ENCODE measurements around the gene TAOK1.

Gene TAOK1

DNA sequence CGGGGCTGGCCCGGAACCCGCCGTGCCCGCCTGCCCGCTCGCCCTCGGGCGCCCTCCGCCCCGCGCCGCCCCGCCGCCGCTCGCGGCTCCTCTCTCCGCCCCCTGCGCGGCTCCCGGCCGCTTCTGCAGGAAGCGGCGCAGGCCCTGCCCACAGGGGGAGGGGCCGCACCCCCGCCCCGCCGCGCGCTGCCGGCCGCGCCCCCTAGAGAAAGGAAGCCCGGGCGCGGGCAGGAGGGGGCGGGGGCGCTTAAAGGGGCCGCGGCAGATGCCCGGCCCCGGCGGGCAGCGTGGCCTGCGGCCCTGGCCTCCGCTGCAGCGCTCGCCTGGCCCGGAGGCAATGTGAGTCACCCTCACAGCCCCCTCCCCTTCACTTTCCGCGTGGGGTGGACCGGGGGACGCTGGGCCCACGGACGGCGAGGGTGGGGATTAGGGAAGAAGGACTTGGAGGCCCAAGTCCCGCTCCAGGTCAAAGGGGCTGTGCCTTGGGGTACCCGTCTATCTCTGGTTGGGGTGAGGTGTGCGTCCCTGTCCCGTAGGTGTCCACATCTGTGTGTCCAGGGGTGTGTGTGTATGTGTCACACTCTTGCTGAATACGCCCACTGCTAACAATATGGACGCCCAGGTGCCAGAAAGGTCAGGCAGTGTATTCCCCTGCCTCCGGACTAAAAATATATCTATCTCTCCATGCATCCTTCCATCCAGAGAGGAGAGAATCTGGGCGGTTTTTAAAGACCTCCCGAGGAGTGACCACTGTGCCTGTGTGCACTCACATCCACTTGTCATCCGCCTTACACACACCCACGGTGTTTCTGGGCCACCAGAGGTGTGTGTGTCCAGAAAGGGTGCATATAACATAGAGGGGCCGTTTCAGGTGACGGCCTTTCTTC, 199.6 kb downstream of the TAOK1 start, which contains the start of gene GIT1 (continued):
- TF ChIP-seq ZNF404 (tag by site-specific recombination; IDR thresholded peaks at IDR 0.05) (no peak), ZNF747 (tag by site-specific recombination; IDR thresholded peaks at IDR 0.05) (no peak), ZNF19 (tag by site-specific recombination; IDR thresholded peaks at IDR 0.05; ENCODE audit: low read depth) (no peak), KLF1 (tag by site-specific recombination; IDR thresholded peaks at IDR 0.05) (no peak), ZNF621 (tag by site-specific recombination; IDR thresholded peaks at IDR 0.05) (no peak), ZNF10 (tag by site-specific recombination; IDR thresholded peaks at IDR 0.05) (no peak), ZNF391 (tag by site-specific recombination; IDR thresholded peaks at IDR 0.05; ENCODE audit: borderline replicate concordance, low read depth) (no peak), ZNF501 (tag by site-specific recombination; IDR thresholded peaks at IDR 0.05) (no peak), SP7 (tag by site-specific recombination; IDR thresholded peaks at IDR 0.05) (no peak), ZNF701 (tag by site-specific recombination; IDR thresholded peaks at IDR 0.05) (no peak), MYNN (tag by site-specific recombination; IDR thresholded peaks at IDR 0.05; ENCODE audit: borderline replicate concordance) (no peak), ZNF132 (tag by site-specific recombination; IDR thresholded peaks at IDR 0.05; ENCODE audit: borderline replicate concordance) (no peak), ZNF239 (tag by site-specific recombination; IDR thresholded peaks at IDR 0.05) (no peak), ZNF837 (tag by site-specific recombination; IDR thresholded peaks at IDR 0.05) (no peak), ZNF426 (tag by site-specific recombination; IDR thresholded peaks at IDR 0.05) (no peak), ZFP37 (tag by site-specific recombination; IDR thresholded peaks at IDR 0.05) (no peak), ZNF843 (tag by site-specific recombination; IDR thresholded peaks at IDR 0.05) (no peak), BCL11A (tag by site-specific recombination; IDR thresholded peaks at IDR 0.05; ENCODE audit: low read depth) (peak; percentile 25; the same call in 1 of the 2 replicates), GLI4 (tag by site-specific recombination; IDR thresholded peaks at IDR 0.05) (no peak), ZNF623 (tag by site-specific recombination; IDR thresholded peaks at IDR 0.05) (no peak; the same call in 1 of the 2 replicates), GLIS2 (tag by site-specific recombination; IDR thresholded peaks at IDR 0.05) (no peak), ZNF654 (tag by site-specific recombination; IDR thresholded peaks at IDR 0.05; ENCODE audit: low read depth) (no peak)
- TF ChIP-seq, protein P1, sequence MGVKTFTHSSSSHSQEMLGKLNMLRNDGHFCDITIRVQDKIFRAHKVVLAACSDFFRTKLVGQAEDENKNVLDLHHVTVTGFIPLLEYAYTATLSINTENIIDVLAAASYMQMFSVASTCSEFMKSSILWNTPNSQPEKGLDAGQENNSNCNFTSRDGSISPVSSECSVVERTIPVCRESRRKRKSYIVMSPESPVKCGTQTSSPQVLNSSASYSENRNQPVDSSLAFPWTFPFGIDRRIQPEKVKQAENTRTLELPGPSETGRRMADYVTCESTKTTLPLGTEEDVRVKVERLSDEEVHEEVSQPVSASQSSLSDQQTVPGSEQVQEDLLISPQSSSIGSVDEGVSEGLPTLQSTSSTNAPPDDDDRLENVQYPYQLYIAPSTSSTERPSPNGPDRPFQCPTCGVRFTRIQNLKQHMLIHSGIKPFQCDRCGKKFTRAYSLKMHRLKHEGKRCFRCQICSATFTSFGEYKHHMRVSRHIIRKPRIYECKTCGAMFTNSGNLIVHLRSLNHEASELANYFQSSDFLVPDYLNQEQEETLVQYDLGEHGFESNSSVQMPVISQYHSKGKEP (tag by site-specific recombination; IDR thresholded peaks at IDR 0.05), result peak; percentile 46; the same call in 1 of the 2 replicates
- TF ChIP-seq, protein P2, sequence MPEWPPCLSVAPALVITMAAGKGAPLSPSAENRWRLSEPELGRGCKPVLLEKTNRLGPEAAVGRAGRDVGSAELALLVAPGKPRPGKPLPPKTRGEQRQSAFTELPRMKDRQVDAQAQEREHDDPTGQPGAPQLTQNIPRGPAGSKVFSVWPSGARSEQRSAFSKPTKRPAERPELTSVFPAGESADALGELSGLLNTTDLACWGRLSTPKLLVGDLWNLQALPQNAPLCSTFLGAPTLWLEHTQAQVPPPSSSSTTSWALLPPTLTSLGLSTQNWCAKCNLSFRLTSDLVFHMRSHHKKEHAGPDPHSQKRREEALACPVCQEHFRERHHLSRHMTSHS (tag by site-specific recombination; IDR thresholded peaks at IDR 0.05), result no peak
- TF ChIP-seq, protein P3, sequence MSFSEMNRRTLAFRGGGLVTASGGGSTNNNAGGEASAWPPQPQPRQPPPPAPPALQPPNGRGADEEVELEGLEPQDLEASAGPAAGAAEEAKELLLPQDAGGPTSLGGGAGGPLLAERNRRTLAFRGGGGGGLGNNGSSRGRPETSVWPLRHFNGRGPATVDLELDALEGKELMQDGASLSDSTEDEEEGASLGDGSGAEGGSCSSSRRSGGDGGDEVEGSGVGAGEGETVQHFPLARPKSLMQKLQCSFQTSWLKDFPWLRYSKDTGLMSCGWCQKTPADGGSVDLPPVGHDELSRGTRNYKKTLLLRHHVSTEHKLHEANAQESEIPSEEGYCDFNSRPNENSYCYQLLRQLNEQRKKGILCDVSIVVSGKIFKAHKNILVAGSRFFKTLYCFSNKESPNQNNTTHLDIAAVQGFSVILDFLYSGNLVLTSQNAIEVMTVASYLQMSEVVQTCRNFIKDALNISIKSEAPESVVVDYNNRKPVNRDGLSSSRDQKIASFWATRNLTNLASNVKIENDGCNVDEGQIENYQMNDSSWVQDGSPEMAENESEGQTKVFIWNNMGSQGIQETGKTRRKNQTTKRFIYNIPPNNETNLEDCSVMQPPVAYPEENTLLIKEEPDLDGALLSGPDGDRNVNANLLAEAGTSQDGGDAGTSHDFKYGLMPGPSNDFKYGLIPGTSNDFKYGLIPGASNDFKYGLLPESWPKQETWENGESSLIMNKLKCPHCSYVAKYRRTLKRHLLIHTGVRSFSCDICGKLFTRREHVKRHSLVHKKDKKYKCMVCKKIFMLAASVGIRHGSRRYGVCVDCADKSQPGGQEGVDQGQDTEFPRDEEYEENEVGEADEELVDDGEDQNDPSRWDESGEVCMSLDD (tag by site-specific recombination; IDR thresholded peaks at IDR 0.05), result peak; percentile 62; the same call in 1 of the 2 replicates
- TF ChIP-seq, protein P4, sequence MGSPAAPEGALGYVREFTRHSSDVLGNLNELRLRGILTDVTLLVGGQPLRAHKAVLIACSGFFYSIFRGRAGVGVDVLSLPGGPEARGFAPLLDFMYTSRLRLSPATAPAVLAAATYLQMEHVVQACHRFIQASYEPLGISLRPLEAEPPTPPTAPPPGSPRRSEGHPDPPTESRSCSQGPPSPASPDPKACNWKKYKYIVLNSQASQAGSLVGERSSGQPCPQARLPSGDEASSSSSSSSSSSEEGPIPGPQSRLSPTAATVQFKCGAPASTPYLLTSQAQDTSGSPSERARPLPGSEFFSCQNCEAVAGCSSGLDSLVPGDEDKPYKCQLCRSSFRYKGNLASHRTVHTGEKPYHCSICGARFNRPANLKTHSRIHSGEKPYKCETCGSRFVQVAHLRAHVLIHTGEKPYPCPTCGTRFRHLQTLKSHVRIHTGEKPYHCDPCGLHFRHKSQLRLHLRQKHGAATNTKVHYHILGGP (tag by site-specific recombination; IDR thresholded peaks at IDR 0.05), result no peak
- TF ChIP-seq, protein P5, sequence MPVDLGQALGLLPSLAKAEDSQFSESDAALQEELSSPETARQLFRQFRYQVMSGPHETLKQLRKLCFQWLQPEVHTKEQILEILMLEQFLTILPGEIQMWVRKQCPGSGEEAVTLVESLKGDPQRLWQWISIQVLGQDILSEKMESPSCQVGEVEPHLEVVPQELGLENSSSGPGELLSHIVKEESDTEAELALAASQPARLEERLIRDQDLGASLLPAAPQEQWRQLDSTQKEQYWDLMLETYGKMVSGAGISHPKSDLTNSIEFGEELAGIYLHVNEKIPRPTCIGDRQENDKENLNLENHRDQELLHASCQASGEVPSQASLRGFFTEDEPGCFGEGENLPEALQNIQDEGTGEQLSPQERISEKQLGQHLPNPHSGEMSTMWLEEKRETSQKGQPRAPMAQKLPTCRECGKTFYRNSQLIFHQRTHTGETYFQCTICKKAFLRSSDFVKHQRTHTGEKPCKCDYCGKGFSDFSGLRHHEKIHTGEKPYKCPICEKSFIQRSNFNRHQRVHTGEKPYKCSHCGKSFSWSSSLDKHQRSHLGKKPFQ (tag by site-specific recombination; IDR thresholded peaks at IDR 0.05), result no peak

Data from HEK293 (cell line).